GM12891 (cell line): ENCODE data around the gene PSG2.

Experiments used
- POLR2A ChIP-seq: IDR thresholded peaks from 2 replicates; pipeline ENCODE4 v1.6.1; 2011; ENCODE audit warnings: low read depth, low read length, control low read depth
- POLR2AphosphoS5 ChIP-seq: IDR thresholded peaks from 2 replicates; pipeline ENCODE4 v1.6.1; 2011; ENCODE audit warnings: low read depth, low read length, control low read depth
- POU2F2 ChIP-seq: IDR thresholded peaks from 2 replicates; pipeline ENCODE4 v1.6.1; 2011; ENCODE audit warnings: low read depth, mild to moderate bottlenecking, control low read depth, low read length, moderate library complexity
- SPI1 ChIP-seq: IDR thresholded peaks from 2 replicates; pipeline ENCODE4 v1.6.1; 2011; ENCODE audit warnings: low read depth, low read length, control low read depth
- TAF1 ChIP-seq: IDR thresholded peaks from 2 replicates; pipeline ENCODE4 v1.6.1; 2011; ENCODE audit warnings: low read depth, low read length, control low read depth

DNA sequence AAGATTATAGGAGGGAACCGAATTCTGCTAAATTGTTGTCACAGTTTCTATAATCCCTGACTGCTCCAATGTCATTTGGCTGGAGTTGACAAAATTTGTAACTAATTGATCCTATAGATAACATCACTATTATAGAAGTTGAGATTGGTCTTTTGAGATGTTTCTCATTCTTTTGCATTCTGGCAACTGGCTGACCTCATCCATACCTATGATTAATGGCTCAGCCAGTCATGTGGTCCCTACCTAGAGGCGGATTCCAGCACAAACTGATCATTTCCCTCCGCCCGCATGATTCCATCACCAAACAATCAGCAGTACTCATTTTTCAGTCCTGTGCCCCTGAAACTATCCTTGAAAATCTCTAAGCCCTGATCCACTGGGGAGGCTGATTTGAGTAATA is 4.2 kb downstream of the PSG2 start:
- TF ChIP-seq TAF1 (no peak), POLR2AphosphoS5 (no peak), POLR2A (no peak), SPI1 (no peak), POU2F2 (no peak)
